Fibroblast of skin of right quadriceps (primary cell): Measurements from ENCODE around the gene BMPER.
A peak's percentile ranks its signal among the peaks of the same experiment; 100 is the strongest.

Experiments used
- DNase-seq: peaks from one replicate; pipeline ENCODE4 v3.0.0-alpha.2; 2013

The BMPER gene

DNA sequence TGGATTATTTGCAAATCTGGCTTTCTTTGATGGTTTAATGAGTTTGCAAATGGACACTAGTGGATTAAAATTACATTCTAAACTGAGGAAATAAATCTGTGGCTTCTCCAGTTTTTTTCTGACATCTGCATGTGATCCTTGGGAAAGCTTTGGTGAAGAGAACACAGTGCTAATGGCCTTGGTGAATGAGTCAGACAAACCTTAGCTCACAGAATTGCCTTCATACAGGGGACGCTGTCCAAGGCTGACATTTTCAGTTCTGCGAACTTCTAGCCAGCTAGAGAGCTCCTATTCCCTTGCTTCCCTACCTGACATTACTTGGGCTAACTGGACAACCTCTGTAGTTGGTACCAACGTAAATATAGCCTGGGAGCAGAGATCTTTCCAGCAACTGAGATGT lies 21.2 kb downstream of the BMPER start:
- DNase-seq = peak; percentile 38

- no peak for DNase-seq
Measured at GRCh38 chr7:33928986-33929385, 23.6 kb downstream of the BMPER start.

GRCh38 chr7:33932221-33932620 lies 26.9 kb downstream of the BMPER start:
- no peak for DNase-seq

- peak; percentile 90 for DNase-seq
Measured at GRCh38 chr7:33932832-33933468, 27.6 kb downstream of the BMPER start.

DNA sequence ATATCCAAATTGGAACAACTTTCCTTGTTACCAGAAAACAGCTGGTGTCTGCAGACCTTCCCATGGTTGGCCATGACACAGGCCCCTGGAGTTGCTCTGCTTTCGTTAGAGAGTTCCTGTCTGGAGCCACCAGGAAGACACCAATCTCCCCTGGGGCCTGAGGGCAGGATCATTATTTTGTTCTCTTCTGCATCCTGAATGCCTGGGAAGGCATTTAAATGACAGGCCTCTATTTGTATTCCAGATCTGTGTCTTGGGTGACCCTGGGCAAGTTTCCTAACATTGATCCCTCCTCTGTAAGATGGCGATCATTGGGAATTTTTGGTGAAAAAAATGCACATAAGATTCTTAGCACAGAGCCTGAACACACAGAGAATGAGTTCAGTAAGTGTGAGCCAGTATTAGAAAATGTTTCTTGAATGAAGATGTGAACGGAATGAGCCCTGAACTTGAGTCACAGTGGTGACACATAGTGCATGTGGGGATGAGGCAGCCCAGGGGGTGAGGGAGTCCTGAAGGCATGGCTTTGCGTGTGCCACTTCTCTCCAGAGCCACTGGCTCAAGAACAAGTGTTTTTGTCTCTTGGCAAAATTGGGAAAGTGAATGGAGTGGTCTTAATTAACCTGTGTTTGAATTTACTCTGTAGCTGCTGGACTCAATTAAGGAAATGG lies 28.4 kb downstream of the BMPER start:
- peak; percentile 90 for DNase-seq

DNA sequence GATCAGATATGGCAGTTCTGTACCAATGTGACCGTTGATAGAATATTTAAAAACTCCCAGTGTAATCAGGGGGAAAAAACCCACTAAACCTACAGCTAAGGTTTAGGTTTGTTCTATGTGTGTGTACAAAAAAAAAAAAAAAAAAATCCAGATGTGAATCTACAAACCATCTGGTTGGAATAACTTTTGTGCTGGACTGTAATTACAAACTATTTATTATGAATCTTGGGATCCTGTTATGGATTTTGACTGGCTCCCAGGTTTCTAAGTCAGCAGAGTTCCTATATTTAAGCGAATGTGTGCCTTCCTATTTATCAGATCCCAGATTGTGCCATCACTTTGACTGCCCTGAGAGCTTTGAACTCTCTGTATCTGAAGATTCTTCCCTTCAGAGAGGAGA lies 29.1 kb downstream of the BMPER start:
- no peak for DNase-seq

- DNase-seq = no peak
Measured at GRCh38 chr7:33936503-33936902, 31.2 kb downstream of the BMPER start.

DNA sequence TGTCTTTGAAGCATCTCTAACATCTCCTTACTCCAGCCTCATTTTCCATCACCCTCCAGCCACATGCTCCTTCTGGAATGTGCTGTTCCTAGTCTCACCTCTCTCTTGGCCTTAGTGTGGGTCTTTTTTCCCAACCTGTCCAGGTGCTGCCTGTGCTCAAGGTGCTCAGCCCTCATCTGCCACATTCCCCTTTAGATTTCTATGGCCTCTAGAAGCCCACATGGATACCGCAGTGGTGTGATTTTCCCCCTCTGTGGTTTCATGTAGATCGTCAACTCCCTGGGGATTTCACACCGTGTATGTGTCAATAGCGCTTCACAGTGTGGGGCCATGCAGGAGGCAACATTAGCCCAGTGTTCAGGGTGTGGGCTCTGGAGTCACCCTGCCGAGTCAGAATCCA lies 32.5 kb downstream of the BMPER start:
- DNase-seq = no peak

GRCh38 chr7:33939121-33939520 lies 33.8 kb downstream of the BMPER start:
- DNase-seq = no peak

- DNase-seq = no peak
Measured at GRCh38 chr7:33940503-33940902, 35.2 kb downstream of the BMPER start.

GRCh38 chr7:33941418-33941817 lies 36.1 kb downstream of the BMPER start:
- no peak for DNase-seq

GRCh38 chr7:33946094-33946699 lies 40.9 kb downstream of the BMPER start:
- DNase-seq = no peak

- no peak for DNase-seq
Measured at GRCh38 chr7:33950047-33950714, 44.8 kb downstream of the BMPER start.

DNA sequence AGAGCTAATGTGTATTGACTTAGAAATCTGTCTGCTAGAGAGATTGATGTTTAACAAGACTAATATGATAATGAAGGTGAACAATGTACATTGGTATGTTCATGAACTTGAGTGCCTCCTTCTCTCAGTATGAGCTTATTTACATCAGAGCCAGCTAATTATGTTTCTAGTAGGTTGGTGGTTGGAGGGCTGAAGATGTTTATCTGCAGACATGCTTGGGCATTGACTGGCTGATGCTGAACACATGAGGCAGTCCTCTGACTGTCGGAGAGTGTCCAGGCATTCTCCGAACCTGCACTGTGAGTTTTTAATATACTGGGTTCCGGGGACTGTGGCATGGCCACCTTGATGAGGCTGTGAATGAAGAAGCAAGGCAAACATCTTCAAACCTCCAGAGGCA lies 47.5 kb downstream of the BMPER start:
- DNase-seq = peak; percentile 82

DNA sequence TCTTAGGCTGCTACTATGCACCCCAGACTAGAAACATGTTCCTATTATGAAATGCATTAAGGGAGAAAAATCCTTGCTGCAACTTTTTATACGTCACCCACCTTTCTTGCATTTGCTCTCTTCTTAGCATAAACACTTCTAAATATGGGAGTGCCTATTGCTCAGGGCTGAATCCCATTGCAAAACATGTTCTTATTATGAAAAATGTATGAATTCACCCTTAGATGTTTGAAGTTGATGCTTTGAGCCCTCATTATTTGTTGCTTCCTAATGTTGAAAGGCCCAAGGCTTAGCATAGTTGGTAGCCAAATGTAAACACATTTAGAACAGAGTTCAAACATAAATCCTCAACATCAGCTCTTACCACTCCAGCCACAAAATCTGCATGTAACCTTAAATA lies 52.8 kb downstream of the BMPER start:
- DNase-seq = no peak

DNA sequence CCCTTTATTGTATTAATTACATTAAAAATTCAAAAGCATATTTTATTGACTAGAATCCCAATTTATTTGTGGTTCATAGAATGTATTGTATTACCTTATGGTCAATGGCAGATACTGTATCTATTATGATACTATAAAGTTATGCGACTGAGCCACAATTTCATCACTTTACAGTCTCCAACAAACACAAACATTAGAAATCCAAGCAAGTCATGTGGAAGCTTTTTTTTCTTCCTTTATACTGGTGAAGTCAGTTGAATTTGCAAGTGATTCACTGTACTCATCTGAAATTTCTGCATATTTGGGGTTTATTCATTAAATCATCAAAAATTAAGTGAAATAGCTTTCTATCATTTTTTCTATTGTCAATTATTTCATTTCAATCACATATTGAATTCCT lies 54.3 kb downstream of the BMPER start:
- peak; percentile 39 for DNase-seq

GRCh38 chr7:33961948-33962347 lies 56.6 kb downstream of the BMPER start:
- DNase-seq = peak; percentile 85

GRCh38 chr7:33964417-33965182 lies 59.3 kb downstream of the BMPER start:
- DNase-seq = peak; percentile 39

DNA sequence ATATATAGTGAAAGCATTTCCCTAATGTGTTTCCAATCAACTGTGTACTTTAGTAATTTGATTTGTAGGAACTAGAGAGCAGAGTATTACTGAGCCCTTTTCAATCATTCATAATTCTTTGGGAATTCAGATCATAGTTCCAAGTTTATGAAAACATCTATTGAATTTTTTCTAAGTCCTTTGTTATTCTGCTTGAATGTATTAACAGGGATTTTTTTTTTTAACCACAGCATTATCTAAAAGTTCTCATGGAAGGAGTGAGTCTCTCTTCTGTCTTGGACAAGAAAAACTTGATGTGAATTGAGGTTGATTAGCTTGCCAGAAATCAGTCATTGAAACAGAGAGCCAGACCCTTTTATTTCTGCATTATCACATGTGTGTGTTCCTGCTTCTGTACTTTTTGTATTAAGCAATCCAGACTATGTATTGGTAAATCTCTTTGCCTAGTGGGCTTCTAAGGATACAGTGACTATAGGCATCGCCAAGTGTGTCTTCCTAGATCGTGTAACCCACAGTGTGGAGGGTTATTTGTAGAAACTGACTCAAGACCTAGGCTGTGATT lies 59.9 kb downstream of the BMPER start:
- DNase-seq = peak; percentile 53

DNA sequence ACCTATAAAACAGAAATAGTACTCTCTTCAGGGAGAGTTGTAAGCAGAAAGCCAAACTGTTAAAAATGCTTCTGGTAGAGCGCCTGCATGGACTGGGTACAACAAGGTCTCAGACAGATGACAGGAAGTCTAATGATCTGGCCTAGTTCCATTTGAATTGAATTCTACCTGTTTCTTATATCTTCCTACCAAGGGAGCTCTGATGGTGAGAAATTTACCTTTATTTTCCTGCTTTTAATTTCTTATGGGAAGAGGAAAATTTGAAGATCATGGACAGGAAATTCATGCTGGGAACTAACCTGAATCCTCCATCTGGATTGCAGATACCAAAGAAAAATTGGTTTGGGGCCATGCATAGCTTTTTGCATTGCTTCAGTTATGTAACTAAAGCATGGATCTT lies 63.3 kb downstream of the BMPER start:
- DNase-seq = no peak

DNA sequence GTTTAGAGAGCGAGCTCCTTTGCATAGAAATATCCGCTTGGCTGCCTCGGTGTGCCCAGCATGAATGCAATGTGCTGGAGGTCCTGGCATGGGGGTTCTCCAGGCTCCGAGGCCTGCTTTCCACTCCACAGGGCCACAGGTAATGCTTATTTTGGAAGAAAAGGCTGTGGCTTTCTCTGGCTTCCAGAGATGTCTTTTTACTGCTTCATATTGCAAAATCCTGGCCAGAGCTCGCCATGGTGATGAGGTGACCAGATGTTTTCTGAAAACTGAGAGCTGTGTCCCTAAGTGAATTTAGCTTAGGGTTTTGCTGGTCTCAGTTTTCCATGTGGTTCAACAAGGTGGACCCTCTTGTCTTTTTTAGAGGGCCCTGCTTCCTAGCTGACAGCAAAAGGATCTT lies 65.2 kb downstream of the BMPER start:
- no peak for DNase-seq

DNA sequence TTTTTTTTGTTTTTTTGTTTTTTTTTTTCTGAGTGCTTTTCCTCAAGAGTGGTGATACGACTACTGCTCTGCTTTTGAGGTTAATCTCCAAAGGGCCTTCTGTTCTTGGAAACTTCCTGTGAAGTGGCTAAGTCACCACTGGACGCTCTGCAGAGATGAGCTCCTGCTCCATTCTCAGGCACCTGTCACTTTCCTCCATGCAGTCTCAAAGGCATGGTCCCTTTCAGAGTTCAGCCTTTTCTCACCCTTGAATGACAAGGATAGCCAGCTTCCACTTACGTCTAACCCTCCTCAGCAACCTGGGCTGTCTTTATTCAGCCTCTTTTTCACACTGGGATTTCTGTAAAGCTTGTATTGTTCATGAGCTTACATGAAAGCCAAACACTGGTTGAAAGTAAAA lies 65.8 kb downstream of the BMPER start:
- DNase-seq = no peak
